ENCODE data around the gene TRIP4.
"Not testable (repeated sequence)": the region's sequence is repeated elsewhere in the genome, so short reads cannot be mapped to it uniquely, and the experiment has no call there.

TRIP4 gene

GRCh38 chr15:64386291-64386690 lies 1.3 kb upstream of the TRIP4 start:
- Histone ChIP-seq H4K5ac (ENCODE audit: low read length) (no peak overlapping the region), H3K23ac (ENCODE audit: low read length) (no peak overlapping the region), H3K4me2 (ENCODE audit: low read length) (no peak overlapping the region), H3K9ac (ENCODE audit: low read length) (no peak overlapping the region), H3K27ac (ENCODE audit: low read depth, low read length) (no peak overlapping the region), H2BK15ac (replicated peaks; ENCODE audit: low read depth) (no peak overlapping the region), H3K4me1 (ENCODE audit: control insufficient read depth, low read depth, low read length) (no peaks in the 10 kb centered on the region), H2BK120ac (ENCODE audit: low read depth, low read length) (no peak overlapping the region), H3K36me3 (ENCODE audit: control insufficient read depth, insufficient read depth, low read length) (no peaks in the 10 kb centered on the region), H3K79me2 (ENCODE audit: control insufficient read depth, insufficient read depth, low read length) (no peaks in the 10 kb centered on the region), H3K4ac (ENCODE audit: low read depth, low read length) (no peak overlapping the region), H3K4me3 (ENCODE audit: low read length) (no peak overlapping the region), H4K8ac (ENCODE audit: low read depth, low read length) (no peak overlapping the region), H3K18ac (ENCODE audit: low read length) (no peak overlapping the region), H2AK5ac (ENCODE audit: low read length) (no peak overlapping the region), H3K56ac (ENCODE audit: low read length) (no peak overlapping the region), H3K27me3 (ENCODE audit: insufficient read depth, low read length, poor library complexity) (no peaks in the 10 kb centered on the region), H2BK5ac (ENCODE audit: low read length) (no peak overlapping the region), H3K79me1 (ENCODE audit: low read length) (no peaks in the 10 kb centered on the region)
- no peak for DNase-seq
- WGBS (ENCODE audit: extremely low coverage, insufficient coverage, low lambda C conversion rate), result no CpG with 5 or more reads among the region's 7 CpGs

- no peaks in the 10 kb centered on the region for H3K36me3 ChIP-seq (ENCODE audit: control insufficient read depth, insufficient read depth, low read length)
- no peak overlapping the region for H4K8ac ChIP-seq (ENCODE audit: low read depth, low read length)
- no peak overlapping the region for H3K4ac ChIP-seq (ENCODE audit: low read depth, low read length)
- no peak overlapping the region for H3K23ac ChIP-seq (ENCODE audit: low read length)
- WGBS (ENCODE audit: extremely low coverage, insufficient coverage, low lambda C conversion rate), result no CpG with 5 or more reads among the region's 5 CpGs
- no peak overlapping the region for H3K4me3 ChIP-seq (ENCODE audit: low read length)
- no peaks in the 10 kb centered on the region for H3K79me1 ChIP-seq (ENCODE audit: low read length)
- no peak overlapping the region for H3K27ac ChIP-seq (ENCODE audit: low read depth, low read length)
- H4K5ac ChIP-seq (ENCODE audit: low read length), result no peak overlapping the region
- no peak overlapping the region for H3K4me2 ChIP-seq (ENCODE audit: low read length)
- no peak overlapping the region for H3K9ac ChIP-seq (ENCODE audit: low read length)
- no peak overlapping the region for H2BK5ac ChIP-seq (ENCODE audit: low read length)
- no peaks in the 10 kb centered on the region for H3K4me1 ChIP-seq (ENCODE audit: control insufficient read depth, low read depth, low read length)
- no peak overlapping the region for H3K56ac ChIP-seq (ENCODE audit: low read length)
- H3K79me2 ChIP-seq (ENCODE audit: control insufficient read depth, insufficient read depth, low read length), result no peaks in the 10 kb centered on the region
- H2AK5ac ChIP-seq (ENCODE audit: low read length), result no peak overlapping the region
- no peak overlapping the region for H2BK120ac ChIP-seq (ENCODE audit: low read depth, low read length)
- H3K18ac ChIP-seq (ENCODE audit: low read length), result no peak overlapping the region
- no peaks in the 10 kb centered on the region for H3K27me3 ChIP-seq (ENCODE audit: insufficient read depth, low read length, poor library complexity)
- no peak for DNase-seq
- H2BK15ac ChIP-seq (replicated peaks; ENCODE audit: low read depth), result no peak overlapping the region
Observed at GRCh38 chr15:64389036-64389435, 1.4 kb downstream of the TRIP4 start.

DNA sequence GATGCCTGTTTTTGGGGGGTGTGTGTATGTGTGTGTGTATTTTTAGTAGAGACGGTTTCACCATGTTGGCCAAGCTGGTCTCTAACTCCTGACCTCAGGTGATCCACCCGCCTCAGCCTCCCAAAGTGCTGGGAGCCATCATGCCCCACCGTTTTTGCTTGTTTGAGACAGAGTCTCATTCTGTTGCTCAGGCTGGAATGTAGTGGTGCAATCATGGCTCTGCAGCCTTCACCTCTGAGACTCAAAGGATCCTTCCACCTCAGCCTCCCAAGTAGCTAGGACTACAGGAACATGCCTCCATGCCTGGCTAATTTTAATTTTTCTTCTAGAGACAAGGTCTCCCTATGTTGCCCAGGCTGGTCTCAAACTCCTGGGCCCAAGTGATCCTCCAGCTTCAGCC lies 4.8 kb downstream of the TRIP4 start:
- not testable (repeated sequence) for H2AK5ac ChIP-seq (ENCODE audit: low read length); H3K9ac ChIP-seq (ENCODE audit: low read length); H4K5ac ChIP-seq (ENCODE audit: low read length); H2BK120ac ChIP-seq (ENCODE audit: low read depth, low read length); H3K36me3 ChIP-seq (ENCODE audit: control insufficient read depth, insufficient read depth, low read length); H3K56ac ChIP-seq (ENCODE audit: low read length); H3K23ac ChIP-seq (ENCODE audit: low read length); H3K4me2 ChIP-seq (ENCODE audit: low read length); H3K27ac ChIP-seq (ENCODE audit: low read depth, low read length); H2BK5ac ChIP-seq (ENCODE audit: low read length); H3K18ac ChIP-seq (ENCODE audit: low read length); H3K4me3 ChIP-seq (ENCODE audit: low read length); DNase-seq; H3K79me1 ChIP-seq (ENCODE audit: low read length); H4K8ac ChIP-seq (ENCODE audit: low read depth, low read length); H3K79me2 ChIP-seq (ENCODE audit: control insufficient read depth, insufficient read depth, low read length); H3K27me3 ChIP-seq (ENCODE audit: insufficient read depth, low read length, poor library complexity); H3K4me1 ChIP-seq (ENCODE audit: control insufficient read depth, low read depth, low read length); H2BK15ac ChIP-seq (replicated peaks; ENCODE audit: low read depth); H3K4ac ChIP-seq (ENCODE audit: low read depth, low read length)
- no CpG with 5 or more reads among the region's 3 CpGs for WGBS (ENCODE audit: extremely low coverage, insufficient coverage, low lambda C conversion rate)

DNA sequence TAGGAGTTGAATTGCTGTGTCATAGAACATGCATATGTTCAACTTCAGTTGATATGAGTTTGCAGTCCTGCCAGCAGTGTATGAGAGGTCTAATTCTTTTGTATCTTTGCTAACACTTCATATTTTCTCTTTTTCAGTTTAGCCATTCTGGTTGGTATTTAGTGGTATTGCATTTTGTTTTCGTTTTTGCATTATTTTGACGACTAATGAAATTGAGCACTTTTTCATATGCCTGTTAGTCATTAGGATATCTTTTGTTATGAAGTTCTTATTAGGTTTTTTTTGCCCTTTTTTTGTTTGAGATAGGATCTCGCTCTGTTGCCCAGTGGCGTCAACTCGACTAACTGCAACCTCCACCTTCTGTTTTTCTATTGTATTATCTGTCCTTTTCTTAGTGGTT lies 9.2 kb downstream of the TRIP4 start:
- no peak for DNase-seq
- no peak overlapping the region for H3K4me3 ChIP-seq (ENCODE audit: low read length)
- no peak overlapping the region for H4K8ac ChIP-seq (ENCODE audit: low read depth, low read length)
- H3K4me1 ChIP-seq (ENCODE audit: control insufficient read depth, low read depth, low read length), result no peaks in the 10 kb centered on the region
- no peak overlapping the region for H3K9ac ChIP-seq (ENCODE audit: low read length)
- H3K79me1 ChIP-seq (ENCODE audit: low read length), result no peaks in the 10 kb centered on the region
- no CpG with 5 or more reads among the region's 5 CpGs for WGBS (ENCODE audit: extremely low coverage, insufficient coverage, low lambda C conversion rate)
- H2BK15ac ChIP-seq (replicated peaks; ENCODE audit: low read depth), result no peak overlapping the region
- no peaks in the 10 kb centered on the region for H3K27me3 ChIP-seq (ENCODE audit: insufficient read depth, low read length, poor library complexity)
- H2BK120ac ChIP-seq (ENCODE audit: low read depth, low read length), result no peak overlapping the region
- H3K23ac ChIP-seq (ENCODE audit: low read length), result no peak overlapping the region
- H2AK5ac ChIP-seq (ENCODE audit: low read length), result no peak overlapping the region
- H3K36me3 ChIP-seq (ENCODE audit: control insufficient read depth, insufficient read depth, low read length), result peaks cover 4% of the 10 kb centered on the region
- H3K79me2 ChIP-seq (ENCODE audit: control insufficient read depth, insufficient read depth, low read length), result no peaks in the 10 kb centered on the region
- no peak overlapping the region for H3K4ac ChIP-seq (ENCODE audit: low read depth, low read length)
- no peak overlapping the region for H3K18ac ChIP-seq (ENCODE audit: low read length)
- H2BK5ac ChIP-seq (ENCODE audit: low read length), result no peak overlapping the region
- no peak overlapping the region for H4K5ac ChIP-seq (ENCODE audit: low read length)
- no peak overlapping the region for H3K27ac ChIP-seq (ENCODE audit: low read depth, low read length)
- H3K4me2 ChIP-seq (ENCODE audit: low read length), result no peak overlapping the region
- H3K56ac ChIP-seq (ENCODE audit: low read length), result no peak overlapping the region

DNA sequence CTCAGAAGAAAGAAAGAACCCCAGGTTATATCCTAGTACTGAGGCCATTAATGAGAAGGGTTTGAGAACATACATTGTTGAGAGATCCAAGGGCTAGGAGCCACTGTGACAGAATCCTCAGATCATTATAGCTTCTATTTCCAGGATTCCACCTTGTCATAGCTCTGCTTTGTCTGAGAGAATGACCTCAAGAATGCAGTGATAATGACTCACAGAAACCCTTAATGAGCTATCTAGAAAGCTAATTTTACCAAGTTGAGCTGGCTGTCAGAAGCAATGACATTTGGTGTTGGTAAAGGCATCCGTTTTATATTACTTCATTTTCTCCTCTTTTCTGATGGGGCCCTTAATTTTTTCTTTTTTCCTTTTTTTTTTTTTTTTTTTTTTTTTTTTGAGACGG lies 10.9 kb downstream of the TRIP4 start:
- no peak for DNase-seq
- H3K9ac ChIP-seq (ENCODE audit: low read length), result no peak overlapping the region
- WGBS (ENCODE audit: extremely low coverage, insufficient coverage, low lambda C conversion rate), result no CpG with 5 or more reads among the region's 2 CpGs

GRCh38 chr15:64400583-64400982 lies 12.9 kb downstream of the TRIP4 start:
- Histone ChIP-seq H3K36me3 (ENCODE audit: control insufficient read depth, insufficient read depth, low read length) (peaks cover 4% of the 10 kb centered on the region), H3K79me2 (ENCODE audit: control insufficient read depth, insufficient read depth, low read length) (no peaks in the 10 kb centered on the region), H3K56ac (ENCODE audit: low read length) (no peak overlapping the region), H2BK120ac (ENCODE audit: low read depth, low read length) (no peak overlapping the region), H3K4me2 (ENCODE audit: low read length) (no peak overlapping the region), H3K4me3 (ENCODE audit: low read length) (no peak overlapping the region), H3K27me3 (ENCODE audit: insufficient read depth, low read length, poor library complexity) (no peaks in the 10 kb centered on the region), H4K5ac (ENCODE audit: low read length) (no peak overlapping the region), H3K4ac (ENCODE audit: low read depth, low read length) (no peak overlapping the region), H2AK5ac (ENCODE audit: low read length) (no peak overlapping the region), H3K4me1 (ENCODE audit: control insufficient read depth, low read depth, low read length) (no peaks in the 10 kb centered on the region), H3K9ac (ENCODE audit: low read length) (no peak overlapping the region), H3K79me1 (ENCODE audit: low read length) (no peaks in the 10 kb centered on the region), H3K23ac (ENCODE audit: low read length) (no peak overlapping the region), H3K18ac (ENCODE audit: low read length) (no peak overlapping the region), H2BK5ac (ENCODE audit: low read length) (no peak overlapping the region), H2BK15ac (replicated peaks; ENCODE audit: low read depth) (no peak overlapping the region), H3K27ac (ENCODE audit: low read depth, low read length) (no peak overlapping the region), H4K8ac (ENCODE audit: low read depth, low read length) (no peak overlapping the region)
- no CpG with 5 or more reads among the region's 2 CpGs for WGBS (ENCODE audit: extremely low coverage, insufficient coverage, low lambda C conversion rate)
- no peak for DNase-seq

More for the DNA sequence above, 10.9 kb downstream of the TRIP4 start:
- Histone ChIP-seq H3K36me3 (ENCODE audit: control insufficient read depth, insufficient read depth, low read length) (peaks cover 4% of the 10 kb centered on the region), H3K56ac (ENCODE audit: low read length) (no peak overlapping the region), H3K4ac (ENCODE audit: low read depth, low read length) (no peak overlapping the region), H4K5ac (ENCODE audit: low read length) (no peak overlapping the region), H3K79me1 (ENCODE audit: low read length) (no peaks in the 10 kb centered on the region), H3K4me3 (ENCODE audit: low read length) (no peak overlapping the region), H3K23ac (ENCODE audit: low read length) (no peak overlapping the region), H3K4me2 (ENCODE audit: low read length) (no peak overlapping the region), H2BK120ac (ENCODE audit: low read depth, low read length) (no peak overlapping the region), H4K8ac (ENCODE audit: low read depth, low read length) (no peak overlapping the region), H2BK5ac (ENCODE audit: low read length) (no peak overlapping the region), H3K4me1 (ENCODE audit: control insufficient read depth, low read depth, low read length) (no peaks in the 10 kb centered on the region), H2AK5ac (ENCODE audit: low read length) (no peak overlapping the region), H3K27ac (ENCODE audit: low read depth, low read length) (no peak overlapping the region), H3K27me3 (ENCODE audit: insufficient read depth, low read length, poor library complexity) (no peaks in the 10 kb centered on the region), H3K79me2 (ENCODE audit: control insufficient read depth, insufficient read depth, low read length) (no peaks in the 10 kb centered on the region), H3K18ac (ENCODE audit: low read length) (no peak overlapping the region), H2BK15ac (replicated peaks; ENCODE audit: low read depth) (no peak overlapping the region)
